GM12872 (cell line): ENCODE results near the gene RBPMS2.

Experiments
- TF ChIP-seq, protein P1 (sequence below): IDR thresholded peaks from 3 replicates; pipeline ENCODE4 v1.5.1; 2011; ENCODE audit warnings: low read depth, mild to moderate bottlenecking, low read length, moderate library complexity; ENCODE audit not compliant: insufficient read depth

The RBPMS2 gene

GRCh38 chr15:64712353-64712752 lies 63.0 kb downstream of the RBPMS2 start:
- TF ChIP-seq, protein P1, sequence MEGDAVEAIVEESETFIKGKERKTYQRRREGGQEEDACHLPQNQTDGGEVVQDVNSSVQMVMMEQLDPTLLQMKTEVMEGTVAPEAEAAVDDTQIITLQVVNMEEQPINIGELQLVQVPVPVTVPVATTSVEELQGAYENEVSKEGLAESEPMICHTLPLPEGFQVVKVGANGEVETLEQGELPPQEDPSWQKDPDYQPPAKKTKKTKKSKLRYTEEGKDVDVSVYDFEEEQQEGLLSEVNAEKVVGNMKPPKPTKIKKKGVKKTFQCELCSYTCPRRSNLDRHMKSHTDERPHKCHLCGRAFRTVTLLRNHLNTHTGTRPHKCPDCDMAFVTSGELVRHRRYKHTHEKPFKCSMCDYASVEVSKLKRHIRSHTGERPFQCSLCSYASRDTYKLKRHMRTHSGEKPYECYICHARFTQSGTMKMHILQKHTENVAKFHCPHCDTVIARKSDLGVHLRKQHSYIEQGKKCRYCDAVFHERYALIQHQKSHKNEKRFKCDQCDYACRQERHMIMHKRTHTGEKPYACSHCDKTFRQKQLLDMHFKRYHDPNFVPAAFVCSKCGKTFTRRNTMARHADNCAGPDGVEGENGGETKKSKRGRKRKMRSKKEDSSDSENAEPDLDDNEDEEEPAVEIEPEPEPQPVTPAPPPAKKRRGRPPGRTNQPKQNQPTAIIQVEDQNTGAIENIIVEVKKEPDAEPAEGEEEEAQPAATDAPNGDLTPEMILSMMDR: no peak

DNA sequence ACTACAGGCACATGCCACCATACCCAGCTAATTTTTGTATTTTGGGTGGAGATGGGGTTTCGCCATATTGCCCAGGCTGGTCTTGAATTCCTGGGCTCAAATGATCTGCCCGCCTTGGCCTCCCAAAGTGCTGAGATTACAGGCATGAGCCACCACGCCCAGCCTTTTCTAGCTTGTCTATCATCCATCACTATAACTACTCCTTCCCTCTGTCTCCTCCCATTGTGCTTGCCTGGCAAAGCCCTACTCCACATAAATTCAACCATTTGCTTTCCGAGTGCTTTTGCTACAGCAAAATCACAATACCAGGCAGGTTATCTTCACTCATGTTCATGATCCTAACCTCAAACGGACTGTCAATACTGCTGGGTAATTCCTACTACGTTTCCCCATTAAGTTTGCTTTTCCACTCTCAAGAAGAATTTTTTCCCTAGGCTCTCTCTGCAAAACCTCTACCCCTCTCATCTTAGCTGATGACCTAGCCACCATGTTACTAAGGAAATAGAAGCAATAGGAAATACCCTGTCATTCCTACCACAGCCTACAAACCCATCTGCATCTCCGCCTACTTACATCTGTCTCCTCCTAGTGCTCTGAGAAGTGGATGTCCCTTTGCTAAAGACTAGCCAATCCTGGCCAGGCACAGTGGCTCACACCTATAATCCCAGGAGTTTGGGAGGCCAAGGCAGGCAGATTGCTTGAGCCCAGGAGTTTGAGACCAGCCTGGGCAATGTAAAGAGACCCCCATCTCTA lies 64.5 kb downstream of the RBPMS2 start:
- TF ChIP-seq, protein P1: no peak

- TF ChIP-seq, protein P1: no peak
Measured at GRCh38 chr15:64706011-64706911, 69.1 kb downstream of the RBPMS2 start.

DNA sequence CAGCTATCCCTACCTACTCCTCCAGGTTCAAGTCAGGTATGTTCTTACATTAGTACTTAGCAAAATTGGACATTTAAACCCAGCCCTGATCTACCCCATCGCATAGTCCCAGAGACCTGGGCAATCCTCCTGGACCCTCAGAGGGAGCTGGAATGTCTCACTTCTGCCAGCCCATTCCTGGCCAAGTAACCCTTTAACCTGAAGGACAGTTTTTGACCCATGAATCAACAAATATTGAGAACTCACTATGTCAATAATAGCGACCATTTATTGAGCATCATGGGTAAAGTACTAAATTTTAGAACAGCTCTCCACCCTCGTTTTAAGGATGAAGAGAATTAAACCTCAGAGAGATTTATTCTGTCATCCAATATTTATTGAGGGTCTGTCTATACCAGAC lies 70.4 kb downstream of the RBPMS2 start:
- TF ChIP-seq, protein P1: no peak

DNA sequence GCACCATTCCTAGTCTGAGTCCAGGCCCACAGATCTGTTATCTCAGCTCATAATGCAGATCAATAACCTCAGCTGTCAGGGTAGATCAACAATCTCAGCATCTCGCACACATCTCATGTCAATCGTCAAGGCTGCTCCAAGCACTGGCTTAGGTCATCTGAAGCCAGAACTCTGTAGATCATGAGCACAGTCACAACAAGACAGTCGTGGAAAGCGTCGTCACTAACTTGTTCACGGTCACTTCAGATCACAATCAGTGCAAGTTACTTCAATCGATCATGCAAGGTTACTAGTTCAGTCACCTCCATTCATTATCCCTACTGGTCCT lies 71.8 kb downstream of the RBPMS2 start:
- TF ChIP-seq, protein P1: no peak

DNA sequence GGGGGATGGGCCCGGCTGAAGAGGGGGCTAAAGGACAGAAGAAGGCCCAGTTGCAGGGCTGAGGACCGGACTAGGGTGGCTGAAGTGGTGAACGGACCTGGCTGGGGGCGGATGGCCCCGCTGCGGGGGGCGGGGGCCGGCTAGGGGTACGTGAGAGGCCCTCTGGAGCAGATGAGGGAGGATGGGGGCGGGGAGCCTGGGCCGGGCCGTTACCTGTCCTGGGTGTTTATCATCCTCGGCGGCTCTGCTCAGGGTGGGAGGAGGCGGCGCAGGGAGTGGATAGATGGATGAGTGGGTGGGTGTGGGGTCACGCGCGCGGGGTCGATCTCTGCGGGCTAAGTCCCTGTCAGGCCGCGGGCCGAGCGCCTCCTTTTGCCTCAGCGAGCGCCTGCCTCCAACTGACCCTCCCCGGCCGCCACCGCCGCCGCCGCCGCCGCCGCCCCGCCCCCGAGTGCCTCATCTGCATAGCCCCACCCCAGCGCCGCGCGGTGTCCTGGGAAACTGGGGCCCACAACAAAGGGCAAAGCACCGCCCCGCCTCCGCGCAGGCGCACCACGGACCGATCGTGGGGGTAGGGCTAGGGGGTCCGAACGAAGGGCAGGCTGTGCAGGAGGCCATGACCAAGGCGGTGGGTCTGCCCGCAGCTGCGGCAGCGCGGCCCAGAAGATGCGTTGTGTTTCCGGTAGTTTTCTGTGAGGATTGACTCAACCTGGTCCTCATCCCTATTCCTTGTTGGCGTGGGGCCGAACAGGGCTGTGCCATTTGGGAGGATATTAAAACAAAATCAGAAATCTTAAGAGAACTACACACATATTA lies 72.4 kb downstream of the RBPMS2 start:
- TF ChIP-seq, protein P1: no peak
